ENCODE data around the gene IGLL5. TPM values are rescaled to one million over a fixed set of nuclear protein-coding genes. Genes with fewer than 3 reads are reported as not detected.

Gene IGLL5
- polyA plus RNA-seq, 4 donors = 0.28 to 0.29 TPM; not detected in 2

Other genes with a start within 250 kb of the IGLL5 start
- under 1 TPM in 2 of 4 donors, not detected in 2; 0.29 to 0.46 TPM for gene GGTLC2, start 243.2 kb upstream of the IGLL5 start, polyA plus RNA-seq (ENCODE audit: insufficient read length in 4 of 4)
- gene GNAZ, start 182.7 kb downstream of the IGLL5 start, polyA plus RNA-seq (ENCODE audit: insufficient read length in 4 of 4) = 1 to 10 TPM; 5.1 to 7.0 (median 6.0) TPM